HepG2 (cell line): ENCODE results near the gene MAN1A1. TPM values are rescaled to one million over a fixed set of nuclear protein-coding genes. Genes with fewer than 3 reads are reported as not detected.

Experiments
- ARID5B ChIP-seq: IDR thresholded peaks from 2 replicates; pipeline ENCODE4 v1.4.0; 2020; ENCODE audit warnings: mild to moderate bottlenecking, missing genetic modification reagents
- CERS6 ChIP-seq: sonication (generic); formaldehyde crosslinking; IDR thresholded peaks from 2 replicates; pipeline ENCODE4 v1.5.0; 2020; ENCODE audit warnings: missing genetic modification reagents
- ZC3H13 ChIP-seq: sonication (generic); formaldehyde crosslinking; IDR thresholded peaks from 2 replicates; pipeline ENCODE4 v1.8.1; 2023; ENCODE audit warnings: mild to moderate bottlenecking, missing genetic modification reagents, moderate library complexity
- ZNF326 ChIP-seq: sonication (generic); formaldehyde crosslinking; IDR thresholded peaks from 2 replicates; pipeline ENCODE4 v1.4.0; 2020; ENCODE audit warnings: missing genetic modification reagents, borderline replicate concordance
- ZNF598 ChIP-seq: sonication (generic); formaldehyde crosslinking; IDR thresholded peaks from 2 replicates; pipeline ENCODE4 v1.5.1; 2020; ENCODE audit warnings: mild to moderate bottlenecking, missing genetic modification reagents, borderline replicate concordance
- ZNF740 ChIP-seq: sonication (generic); formaldehyde crosslinking; IDR thresholded peaks from 2 replicates; pipeline ENCODE4 v1.4.0; 2020; ENCODE audit warnings: missing genetic modification reagents
- polyA plus RNA-seq, 8 experiments: library from polyadenylated mRNA; depleted of rRNA in 3 of 8; stranded (reverse) in 7 of 8; unstranded in 1 of 8; fragments of >200 nt; fragmentation: Illumina TruSeq in 4 of 8; extraction: Trizol in 4 of 8; gene quantifications; 2 replicates each; pipeline versions ENCODE4 v1.2.1 to v1.2.3, GENCODE V29; 2011 to 2016; ENCODE audit warnings: low read depth in 4 of 8, missing spikeins in 1 of 8, mixed read lengths in 1 of 8; ENCODE audit not compliant: insufficient read depth in 1 of 8
- total RNA-seq, 5 experiments: library from RNA; depleted of rRNA; stranded (reverse); fragments of >200 nt; fragmentation: Illumina TruSeq; extraction: Trizol; gene quantifications; 2 replicates each; pipeline ENCODE4 v1.2.3, GENCODE V29; 2016; ENCODE audit warnings: low read depth in 1 of 5

The MAN1A1 gene
- total and polyA plus RNA-seq, 2 of the 13 experiments (the other 11 are each of a cell fraction or from before 2014, with no cell fraction given): 156 to 236 TPM

DNA sequence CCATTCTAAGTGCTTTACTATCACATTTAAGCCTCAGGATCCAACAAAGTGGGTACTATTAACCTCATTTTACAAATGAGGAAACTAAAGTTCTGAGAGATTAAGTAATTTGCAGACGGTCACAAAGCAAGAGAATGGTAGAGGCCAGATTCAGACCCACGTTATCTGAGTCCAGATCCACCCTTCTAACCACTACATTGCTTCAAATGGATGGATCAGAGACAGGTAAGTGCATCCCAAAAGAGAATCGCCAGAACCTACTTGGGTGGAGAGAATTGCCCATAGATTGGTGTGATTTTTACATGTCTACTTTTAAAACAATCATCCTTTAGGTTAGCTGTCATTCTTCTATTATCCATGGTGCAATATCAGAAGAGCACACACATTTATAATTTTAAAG is 7.1 kb downstream of the MAN1A1 start (continued):
- TF ChIP-seq CERS6 (CRISPR knock-in tag) (no peak), ZC3H13 (0 out of 2 replicates have a peak, but pooled peaks have one; percentile 33), ZNF326 (CRISPR knock-in tag) (no peak), ZNF740 (CRISPR knock-in tag) (no peak), ARID5B (no peak), ZNF598 (CRISPR knock-in tag) (no peak)
